Stimulated activated naive CD4-positive, alpha-beta T cell treated with Interleukin-2 at 50 U/mL for 16 hours (primary cell): ENCODE data around the gene SGSM1.

ENCODE experiments used
- DNase-seq: peaks from one replicate; lab custom pipeline; 2025; lab: John Stamatoyannopoulos, UW

SGSM1 gene, protein sequence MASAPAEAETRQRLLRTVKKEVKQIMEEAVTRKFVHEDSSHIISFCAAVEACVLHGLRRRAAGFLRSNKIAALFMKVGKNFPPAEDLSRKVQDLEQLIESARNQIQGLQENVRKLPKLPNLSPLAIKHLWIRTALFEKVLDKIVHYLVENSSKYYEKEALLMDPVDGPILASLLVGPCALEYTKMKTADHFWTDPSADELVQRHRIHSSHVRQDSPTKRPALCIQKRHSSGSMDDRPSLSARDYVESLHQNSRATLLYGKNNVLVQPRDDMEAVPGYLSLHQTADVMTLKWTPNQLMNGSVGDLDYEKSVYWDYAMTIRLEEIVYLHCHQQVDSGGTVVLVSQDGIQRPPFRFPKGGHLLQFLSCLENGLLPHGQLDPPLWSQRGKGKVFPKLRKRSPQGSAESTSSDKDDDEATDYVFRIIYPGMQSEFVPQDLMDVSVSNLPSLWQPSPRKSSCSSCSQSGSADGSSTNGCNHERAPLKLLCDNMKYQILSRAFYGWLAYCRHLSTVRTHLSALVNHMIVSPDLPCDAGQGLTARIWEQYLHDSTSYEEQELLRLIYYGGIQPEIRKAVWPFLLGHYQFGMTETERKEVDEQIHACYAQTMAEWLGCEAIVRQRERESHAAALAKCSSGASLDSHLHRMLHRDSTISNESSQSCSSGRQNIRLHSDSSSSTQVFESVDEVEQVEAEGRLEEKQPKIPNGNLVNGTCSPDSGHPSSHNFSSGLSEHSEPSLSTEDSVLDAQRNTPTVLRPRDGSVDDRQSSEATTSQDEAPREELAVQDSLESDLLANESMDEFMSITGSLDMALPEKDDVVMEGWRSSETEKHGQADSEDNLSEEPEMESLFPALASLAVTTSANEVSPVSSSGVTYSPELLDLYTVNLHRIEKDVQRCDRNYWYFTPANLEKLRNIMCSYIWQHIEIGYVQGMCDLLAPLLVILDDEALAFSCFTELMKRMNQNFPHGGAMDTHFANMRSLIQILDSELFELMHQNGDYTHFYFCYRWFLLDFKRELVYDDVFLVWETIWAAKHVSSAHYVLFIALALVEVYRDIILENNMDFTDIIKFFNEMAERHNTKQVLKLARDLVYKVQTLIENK

DNA sequence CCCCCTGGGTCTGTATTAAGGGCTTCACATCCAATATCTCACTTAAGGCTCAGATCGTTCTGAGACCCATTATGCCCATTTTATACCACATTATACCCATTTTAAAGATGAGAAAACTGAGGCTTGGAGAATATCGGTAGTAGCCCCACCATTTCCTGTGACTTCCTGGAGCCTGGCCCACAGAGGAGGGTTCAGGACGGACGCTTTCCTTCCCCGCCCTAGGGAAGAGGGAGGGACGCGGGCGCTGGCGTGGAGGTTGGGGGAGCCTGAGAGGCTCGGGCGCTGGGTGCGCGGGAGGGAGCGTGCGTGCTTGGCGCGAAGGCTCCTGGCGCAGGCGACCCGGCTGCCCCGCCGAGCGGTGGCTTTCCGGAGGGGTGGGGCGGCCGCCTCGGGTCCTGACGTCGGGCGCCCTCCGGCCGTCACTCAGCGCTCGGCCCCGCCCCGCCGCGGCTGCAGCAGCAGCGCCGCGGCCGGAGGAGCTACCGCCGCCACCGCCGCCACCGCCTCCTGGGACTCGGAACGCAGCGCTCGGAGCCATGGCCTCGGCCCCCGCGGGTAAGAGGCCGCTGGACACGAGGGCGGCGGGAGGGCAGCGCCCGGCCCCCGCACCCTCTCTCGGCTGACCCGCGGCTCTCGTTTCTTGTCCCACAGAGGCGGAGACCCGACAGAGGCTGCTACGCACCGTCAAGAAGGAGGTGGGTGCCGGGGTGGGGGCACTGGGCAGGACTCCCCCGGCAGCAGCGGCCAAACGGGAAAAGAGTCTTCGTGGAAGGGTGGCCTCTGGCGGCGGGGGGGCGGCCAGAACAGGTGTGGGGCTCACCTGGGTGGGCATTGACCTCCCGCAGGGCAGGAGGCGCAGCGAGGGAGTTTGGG lies at the start of gene SGSM1:
SGSM1 (plus strand) TSS at position 422 of the 873 bp plus-strand sequence; CDS start at position 537, 115 bp downstream.
- DNase-seq: peak; percentile 72

DNA sequence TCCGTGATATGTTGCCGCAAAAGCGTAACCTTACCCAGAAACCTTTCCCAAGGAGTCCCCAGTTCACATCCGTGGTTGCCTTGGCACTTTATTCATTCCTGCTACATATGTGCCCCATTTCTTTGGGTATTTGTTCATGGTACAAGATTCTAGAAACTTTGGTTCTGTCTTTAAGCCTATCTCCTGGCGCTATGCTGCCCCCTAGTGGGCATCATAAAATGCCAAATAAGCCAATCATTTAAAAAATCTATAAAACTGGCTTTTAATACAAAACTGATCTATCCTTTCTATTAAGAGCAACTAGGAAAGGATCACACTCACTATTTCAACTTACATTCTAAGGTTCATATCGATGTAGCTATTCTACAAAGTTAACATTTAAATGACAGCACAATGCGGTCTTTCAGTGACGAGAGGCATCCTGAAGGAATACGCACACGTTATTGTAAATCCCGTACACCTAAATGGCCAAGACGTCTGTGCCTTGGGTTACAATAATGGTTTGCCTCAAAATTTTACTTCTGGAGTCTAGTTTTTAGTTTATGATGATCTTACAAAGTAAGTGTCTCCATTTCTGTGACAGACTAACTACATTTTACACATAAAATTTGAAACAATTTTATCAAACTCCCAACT lies 47.7 kb upstream of the SGSM1 start:
- DNase-seq: peak; percentile 15

DNA sequence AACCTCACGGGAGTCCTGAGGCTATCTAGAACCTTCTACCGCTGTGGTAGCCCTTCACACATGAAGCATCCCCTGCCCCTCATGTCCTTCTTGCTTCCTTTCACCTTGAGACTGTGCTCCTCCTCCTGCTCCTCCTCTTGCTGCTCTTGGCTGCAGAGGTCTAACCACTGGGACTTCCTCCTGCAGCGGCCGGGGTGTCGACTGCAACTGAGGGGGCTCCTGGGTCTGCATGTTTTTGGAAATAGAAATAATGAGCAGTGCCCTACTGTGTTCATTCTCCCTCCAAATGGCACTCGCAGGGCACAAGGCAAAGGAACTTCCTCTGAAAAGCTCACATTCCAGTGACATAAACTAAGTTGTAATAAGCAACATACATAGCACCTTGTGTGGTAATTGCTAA lies 46.2 kb upstream of the SGSM1 start:
- DNase-seq: no peak

DNA sequence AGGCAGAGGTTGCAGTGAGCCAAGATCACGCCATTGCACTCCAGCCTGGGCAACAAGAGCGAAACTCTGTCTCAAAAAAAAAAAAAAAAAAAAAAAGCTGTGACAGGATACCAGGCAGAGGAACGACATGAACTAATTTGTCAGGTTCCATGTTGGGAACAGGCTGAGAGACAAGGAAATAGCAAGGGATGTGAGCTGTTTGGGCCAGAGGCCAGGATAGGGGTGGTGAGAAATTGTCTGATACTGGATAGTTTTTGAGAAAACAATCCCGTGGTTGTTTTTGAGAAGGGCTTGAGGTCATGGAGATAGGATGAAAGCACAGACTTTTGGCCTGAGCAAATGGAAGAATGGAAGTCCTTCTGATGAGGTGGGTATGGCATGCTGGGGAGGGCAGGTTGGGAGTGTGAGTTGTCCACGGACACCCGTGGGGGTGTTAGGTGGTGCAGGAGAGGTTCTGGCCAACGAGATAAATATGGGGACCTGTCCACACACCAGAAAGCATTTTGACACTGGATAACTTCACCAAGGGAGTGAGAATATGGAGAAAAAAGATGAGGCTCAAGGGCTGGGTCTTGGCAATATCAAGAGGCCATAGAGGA lies 45.2 kb upstream of the SGSM1 start:
- DNase-seq: no peak

DNA sequence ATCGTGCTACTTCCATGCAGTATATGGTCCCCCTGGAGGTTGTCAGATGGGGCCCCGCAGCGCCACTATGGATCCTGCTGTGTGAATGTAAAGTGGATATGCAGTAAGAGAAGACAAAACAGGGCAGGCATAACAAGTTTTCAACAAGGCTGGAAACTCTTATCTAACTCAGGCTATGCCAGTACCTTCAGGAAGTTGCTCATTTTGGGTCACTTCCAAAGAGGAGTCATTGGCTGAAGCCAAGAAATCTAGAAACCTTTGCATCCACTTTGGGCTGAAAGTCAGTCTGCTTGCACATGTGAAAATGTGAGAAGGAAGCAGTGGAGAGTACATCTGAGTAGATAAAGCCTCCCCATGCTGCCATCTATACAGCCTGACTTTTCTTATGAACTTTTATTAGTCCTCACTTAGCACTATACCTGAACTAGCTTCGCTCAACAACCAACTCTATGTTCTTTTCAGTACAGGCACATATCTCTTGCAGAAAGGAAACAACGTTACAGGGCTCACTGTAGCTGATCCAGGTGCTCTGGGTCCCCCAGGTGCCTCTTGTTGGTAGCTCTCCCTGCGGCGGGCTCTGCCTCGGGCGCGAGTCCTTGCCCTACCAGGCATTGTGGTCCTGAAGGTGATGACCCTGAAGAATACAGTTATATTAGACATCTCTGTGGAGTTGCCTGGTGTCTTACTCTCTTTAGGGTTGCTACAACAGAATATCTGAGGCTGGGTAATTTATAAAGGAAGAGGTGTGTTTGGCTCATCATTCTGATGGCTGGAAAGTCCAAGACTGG lies 43.9 kb upstream of the SGSM1 start:
- DNase-seq: no peak

DNA sequence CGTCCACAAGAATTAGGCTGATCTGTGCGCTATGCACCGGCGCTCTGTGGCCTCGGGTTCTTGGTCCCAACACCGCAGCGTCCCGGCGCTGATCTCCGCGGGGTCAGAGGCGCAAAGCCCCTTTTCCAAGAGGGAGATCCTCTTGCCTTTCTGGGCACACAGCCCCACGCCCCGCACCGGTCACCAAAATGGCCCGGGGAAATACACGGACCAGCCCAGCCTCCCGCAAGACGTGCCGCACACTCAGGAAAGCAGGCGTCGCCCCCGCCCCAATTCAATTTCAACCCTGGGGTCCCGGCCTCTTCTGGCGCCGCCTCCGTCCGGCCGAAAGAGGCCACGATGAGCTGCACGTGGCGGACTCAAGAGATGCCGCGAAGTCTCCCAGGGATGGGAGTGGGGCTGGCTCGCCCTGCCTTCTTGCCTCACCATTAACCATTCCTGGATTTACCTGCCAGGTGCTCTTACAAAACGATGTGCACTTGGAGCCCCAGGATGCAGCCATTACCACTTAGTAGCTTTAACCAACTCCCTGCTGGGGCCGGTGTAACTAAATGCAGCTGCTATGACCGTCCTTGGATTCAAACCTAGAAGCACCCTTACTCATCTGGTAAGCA lies 42.0 kb upstream of the SGSM1 start:
- DNase-seq: no peak

DNA sequence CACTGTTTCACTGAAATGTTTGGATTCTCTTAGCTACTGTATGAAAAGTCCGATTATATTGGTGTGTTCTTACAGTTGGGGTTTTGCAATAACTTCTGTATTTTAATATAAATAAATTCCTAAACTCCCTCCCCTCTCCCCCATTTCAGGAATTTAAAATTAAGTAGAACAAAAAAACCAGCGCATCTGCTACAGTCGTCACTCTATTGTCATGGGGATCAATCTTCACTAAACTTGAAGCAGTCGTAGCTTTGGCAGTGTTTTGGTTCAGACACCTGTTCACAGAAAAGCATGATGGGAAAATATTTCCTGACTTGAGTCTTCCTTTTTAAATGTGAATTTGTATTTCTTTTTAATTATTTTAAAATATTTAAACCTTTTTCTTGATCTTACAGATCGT lies 40.8 kb upstream of the SGSM1 start:
- no peak for DNase-seq

DNA sequence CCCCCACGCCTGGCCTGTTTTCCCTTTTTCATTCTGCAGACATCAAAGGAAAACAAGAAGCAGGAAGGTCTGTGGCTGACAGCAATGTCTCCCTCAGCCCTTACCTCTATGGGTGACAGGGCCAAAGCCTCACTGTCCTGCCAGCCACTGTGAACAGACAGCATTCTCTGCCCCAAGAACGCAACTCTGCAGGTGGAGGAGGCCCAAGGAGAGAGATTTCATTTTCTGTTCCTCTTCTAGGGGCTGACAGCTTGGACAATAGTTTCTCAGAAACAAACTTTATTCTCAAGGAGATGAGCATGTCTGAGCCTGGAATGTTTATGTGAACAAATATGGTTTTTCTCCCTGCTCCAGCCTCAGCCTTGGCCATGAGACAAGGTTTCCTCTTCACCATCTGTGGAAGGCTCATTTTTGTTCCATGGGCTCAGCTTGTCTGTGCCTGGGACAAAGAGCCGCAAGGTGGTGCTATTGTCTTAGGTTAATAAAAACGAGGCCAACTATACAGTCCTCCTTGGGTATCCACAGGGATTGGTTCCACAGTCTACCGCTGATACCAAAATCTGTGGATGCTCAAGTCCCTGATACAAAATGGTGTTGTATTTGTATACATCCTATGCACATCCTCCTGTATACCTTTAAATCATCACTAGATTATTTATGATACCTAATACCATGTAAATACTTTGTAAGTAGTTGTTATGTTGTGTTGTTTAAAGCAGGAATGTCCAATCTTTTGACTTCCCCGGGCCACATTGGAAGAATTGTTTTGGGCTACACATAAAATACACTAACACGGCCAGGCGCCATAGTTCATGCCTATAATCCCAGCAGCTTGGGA lies 37.3 kb upstream of the SGSM1 start:
- no peak for DNase-seq

DNA sequence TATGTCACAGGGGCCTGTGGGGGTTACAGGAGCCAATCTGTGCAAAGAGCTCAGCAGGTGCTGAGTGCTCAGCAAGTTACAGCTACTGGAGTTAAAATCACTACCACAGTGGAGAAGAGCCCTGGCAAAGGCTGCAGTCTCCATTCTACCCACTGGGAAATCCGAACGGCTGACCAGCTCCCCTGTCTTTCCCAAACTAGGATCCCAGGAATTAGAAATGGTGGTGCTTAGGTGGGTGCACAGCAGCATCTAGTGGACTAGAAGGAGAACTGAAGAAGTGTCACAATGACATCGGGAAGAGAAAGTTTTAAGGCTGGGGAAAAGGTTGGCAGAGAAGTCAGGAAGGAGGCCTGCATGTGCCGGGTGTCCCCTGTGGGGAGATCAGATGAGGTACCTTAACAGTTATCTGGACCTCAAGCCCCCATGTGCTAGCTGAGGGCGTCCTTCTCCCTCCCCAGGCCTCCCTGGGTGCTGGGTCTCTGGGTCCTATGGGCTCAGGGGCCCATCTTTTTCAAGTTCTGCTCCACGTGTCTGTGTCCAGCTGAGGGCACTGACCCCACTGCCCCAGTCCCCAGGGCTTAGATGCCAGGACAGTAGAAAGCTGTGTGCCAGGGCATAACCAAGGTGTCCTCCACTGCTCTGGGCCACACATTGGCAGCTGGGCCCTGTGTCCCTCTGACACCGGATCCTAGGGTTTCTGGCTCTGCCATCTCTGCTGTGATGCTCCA lies 33.4 kb upstream of the SGSM1 start:
- DNase-seq: no peak

DNA sequence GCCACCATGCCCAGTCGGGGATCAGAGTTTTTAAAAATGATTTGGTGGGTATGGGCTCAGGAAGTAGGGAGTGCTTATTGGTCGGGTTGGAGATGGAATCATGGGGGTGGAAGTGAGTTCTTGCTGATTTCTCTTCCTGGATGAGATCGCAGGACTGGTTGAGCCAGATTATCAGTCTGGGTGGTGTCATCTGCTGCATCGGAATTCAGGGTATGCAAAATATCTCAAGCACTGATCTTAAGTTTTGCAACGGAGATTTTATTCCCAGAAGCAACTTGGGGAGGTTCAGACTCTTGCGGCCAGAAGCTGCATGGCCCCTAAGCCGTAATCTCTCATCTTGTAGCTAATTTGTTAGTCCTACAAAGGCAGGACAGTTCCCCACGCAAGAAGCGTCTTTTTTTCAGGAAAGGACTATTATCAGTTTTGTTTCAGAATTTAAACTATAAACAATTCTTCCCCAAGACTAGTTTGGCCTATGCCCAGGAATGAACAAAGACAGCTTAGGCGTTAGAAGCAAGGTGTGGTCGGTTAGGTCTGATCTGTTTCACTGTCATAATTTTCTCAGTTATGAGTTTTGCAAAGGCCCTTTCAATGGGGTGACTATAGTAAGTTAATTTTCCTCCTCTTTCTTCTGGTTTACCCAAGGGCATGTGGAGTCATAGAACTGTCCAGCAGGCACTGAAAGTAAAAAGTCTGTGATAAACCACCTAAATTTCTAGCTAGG lies 30.1 kb upstream of the SGSM1 start:
- DNase-seq: no peak

DNA sequence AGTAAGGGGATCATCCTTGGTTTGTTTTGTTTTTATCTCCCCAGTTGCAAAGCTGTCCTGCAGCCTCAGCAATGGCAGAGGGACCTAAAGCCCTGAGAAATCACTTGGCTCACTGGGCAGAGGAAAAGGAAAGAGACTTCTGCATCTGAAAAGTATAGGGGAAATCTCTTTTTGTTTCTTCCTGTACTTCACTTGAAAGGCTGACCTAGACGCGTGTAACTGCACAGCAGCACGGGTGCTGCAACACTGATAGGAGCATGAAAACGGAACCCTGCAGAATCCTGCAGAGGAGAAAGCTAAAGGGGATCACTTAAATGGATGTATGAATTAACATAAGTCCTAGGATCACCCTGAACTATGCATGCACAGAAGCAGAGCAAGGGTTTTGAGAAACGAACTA lies 29.5 kb upstream of the SGSM1 start:
- DNase-seq: no peak

DNA sequence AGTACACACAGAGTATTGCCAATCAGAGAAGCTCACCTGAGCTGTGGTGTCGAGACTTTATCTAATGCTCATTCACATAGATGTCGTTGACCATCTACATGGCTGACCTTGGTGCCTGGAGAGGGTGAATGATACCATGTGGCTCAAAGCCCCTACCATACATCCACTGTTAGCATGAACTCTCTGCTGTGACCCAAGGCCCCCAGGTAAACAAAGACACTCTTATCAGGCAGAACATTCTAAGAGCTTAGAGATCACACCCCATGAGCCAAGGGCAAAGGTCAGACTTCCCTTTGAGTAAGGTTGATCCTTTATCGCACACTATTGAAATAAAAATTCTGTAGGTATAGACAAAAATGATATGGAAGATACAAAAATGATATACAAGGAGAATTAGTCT lies 16.5 kb upstream of the SGSM1 start:
- DNase-seq: no peak

DNA sequence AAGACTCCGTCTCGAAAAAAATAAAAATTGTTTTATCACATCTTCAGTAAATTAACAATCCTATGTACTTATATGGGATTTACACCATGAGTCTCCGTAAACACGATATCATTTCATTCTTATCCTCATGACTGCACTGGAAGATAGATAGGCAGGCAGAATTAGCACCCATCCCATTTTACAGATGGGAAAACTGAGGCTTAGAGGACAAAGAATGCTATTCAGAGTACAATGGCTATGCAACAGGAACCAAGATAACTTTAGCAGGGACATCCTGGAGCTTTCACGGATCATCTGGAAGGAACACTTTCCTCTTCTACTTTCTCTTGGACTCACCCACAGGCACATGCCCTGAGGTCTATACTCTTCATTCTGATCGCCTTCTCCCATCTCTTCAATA lies 14.6 kb upstream of the SGSM1 start:
- no peak for DNase-seq

DNA sequence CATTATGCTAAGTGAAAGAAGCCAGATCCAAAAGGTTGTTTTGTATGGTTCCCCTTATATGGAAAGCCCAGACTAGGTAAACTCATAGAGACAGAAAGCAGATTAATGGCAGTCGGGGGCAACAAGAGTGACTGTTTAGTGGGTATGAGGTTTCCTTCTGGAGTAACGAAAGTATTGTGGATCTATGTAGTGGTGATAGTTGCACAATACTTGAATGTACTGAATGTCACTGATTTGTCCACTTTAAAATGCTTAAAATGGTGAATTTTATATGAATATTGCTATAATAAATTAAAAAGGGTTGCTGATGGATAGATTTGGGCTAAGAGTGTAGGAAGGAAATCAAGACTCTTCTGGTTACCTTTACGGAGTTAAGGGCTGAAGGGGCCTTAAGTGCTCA lies 10.0 kb upstream of the SGSM1 start:
- no peak for DNase-seq

DNA sequence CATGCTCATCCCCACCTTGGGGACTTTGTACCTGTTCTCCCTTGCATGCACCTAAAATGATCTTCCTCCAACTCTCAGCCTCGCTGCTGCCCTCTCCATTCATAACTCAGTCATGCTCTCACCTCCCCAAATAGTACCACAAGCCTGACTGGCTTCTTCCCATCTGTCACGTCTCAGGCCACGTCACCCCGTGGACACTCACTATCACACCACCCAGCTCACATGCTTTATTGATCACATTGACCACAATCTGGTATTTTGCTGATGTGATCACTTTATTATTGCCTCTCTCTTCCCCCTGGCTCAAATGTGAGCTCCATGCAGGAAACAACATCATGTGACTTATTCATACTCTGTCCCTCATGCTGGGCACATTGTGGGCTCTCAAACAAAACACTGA lies 9.2 kb upstream of the SGSM1 start:
- no peak for DNase-seq

DNA sequence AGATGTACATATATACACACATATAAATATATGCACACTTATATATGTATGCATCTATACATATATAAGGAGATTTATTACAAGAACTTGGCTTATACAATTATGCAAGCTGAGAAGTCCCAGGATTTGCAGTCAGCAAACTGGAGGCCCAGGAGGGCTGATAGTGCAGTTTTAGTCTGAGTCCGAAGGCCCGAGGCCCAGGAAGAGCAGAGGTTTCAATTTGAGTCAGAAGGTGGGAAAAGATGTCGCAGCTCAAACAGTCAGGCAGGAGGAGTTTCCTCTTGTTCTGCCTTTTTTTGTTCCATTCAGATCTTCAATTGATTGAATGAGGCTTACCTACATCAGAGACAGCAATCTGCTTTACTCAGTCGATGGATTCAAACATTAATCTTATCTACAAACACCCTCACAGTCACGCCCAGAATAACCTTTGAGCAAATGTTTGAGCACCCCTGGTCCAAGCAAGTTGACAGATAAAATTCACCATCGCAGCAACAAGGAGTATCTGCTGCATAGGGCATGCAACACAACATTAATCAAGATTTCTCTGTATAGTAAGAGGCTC lies 4.0 kb upstream of the SGSM1 start:
- no peak for DNase-seq

DNA sequence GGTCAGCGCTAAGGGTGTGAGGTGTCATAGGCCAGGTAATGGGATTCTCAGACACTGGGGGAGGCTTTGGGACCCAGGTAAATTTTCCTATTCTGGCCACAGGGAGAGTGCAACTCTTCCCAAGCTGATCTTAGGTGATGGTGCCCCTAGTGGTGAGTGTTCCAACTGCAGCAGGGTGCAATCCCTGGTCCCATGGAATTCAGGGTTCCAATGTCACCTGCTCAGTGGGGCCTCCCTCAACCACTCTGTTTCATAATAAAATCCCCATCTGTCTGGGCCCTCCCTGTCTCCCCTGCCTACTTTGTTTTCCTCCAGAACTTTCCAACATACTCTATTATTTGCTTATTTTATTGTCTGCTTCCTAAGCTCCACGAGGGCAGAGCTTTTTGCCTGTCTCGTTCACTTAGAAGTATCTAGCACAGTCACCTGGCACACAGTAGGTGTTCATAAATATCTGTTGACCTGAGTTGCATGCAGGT lies 2.9 kb upstream of the SGSM1 start:
- peak; percentile 37 for DNase-seq
